NOMO-1 treated with DMSO at 0.1 percent for 48 hours (cell line): ENCODE results near the gene LRRC55.

Experiments used
- DNase-seq: peaks from one replicate; lab custom pipeline; 2025; ENCODE audit not compliant: unreplicated experiment; lab: John Stamatoyannopoulos, UW

The LRRC55 gene

GRCh38 chr11:57233702-57234101 is 51.9 kb downstream of the LRRC55 start:
- no peak for DNase-seq

- DNase-seq = no peak
Observed at GRCh38 chr11:57235761-57236703, 54.3 kb downstream of the LRRC55 start.

DNA sequence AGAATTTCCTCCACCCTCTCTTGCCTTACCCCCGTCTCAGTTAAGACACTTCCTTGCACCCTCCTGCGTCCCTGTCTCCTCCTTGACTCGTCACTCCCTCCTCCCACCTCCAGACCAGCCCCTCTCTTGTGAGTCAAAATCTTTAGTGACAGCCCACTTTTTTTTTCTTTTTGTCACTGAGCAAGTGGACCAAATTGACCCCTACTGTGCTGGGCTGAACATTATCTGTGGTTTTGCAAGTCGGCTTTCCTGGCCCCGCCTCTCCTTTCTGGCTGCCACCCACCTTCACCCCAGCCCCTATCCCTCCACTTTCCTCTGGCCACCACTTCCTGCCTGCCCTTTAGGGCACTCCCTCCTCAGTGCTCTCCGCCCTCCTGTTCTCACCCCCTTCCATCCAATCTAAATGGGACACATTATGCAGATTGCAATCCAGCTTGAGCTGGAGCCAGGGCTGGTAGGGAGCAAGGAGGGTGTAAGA is 55.5 kb downstream of the LRRC55 start, which contains the start of gene APLNR:
APLNR (minus strand) TSS at position 47 of the 478 bp plus-strand sequence. CDS start 246 bp downstream, outside the sequence.
- DNase-seq = no peak

GRCh38 chr11:57239348-57239747 is 57.6 kb downstream of the LRRC55 start:
- DNase-seq = no peak

DNA sequence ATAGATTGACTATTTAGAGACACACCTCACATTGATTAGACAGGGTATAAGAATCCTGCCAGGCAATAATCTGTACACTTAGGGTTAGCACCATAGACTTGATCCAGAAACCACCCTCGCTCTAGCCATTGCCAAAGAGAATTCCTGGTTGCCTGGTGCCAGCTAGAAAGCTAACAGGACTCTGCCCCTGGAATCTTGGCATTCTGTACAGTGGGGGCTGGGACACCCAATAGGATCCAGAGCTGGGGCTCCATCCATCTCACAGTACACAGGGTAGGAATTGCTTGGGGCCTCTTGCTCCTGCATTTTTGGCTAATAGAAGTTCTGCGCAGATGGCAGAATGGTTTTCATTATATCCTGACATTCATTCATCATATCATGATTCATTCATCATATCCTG is 58.3 kb downstream of the LRRC55 start:
- DNase-seq = no peak

DNA sequence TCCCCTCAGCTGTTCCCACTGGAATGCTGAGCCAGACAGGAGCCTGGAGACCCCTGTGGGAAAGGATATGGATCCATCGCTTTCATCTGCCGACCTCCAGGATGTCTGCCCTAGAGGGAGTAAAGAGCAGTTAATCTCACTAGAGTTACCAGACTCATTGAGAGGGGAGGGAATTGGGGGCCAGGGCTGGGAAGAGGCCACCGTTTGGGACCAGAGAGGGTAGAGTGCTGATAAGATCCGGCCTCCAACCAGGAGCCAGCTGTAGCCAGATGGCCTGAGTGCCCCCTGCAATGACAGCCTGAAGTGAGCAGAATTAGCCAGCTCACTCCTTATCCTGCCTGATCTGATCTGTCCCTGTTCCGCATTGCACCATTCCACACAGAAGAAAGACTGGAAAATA is 59.0 kb downstream of the LRRC55 start:
- DNase-seq = no peak
